Stimulated activated CD8-positive, alpha-beta memory T cell treated with anti-CD3 and anti-CD28 coated beads, Interleukin-2, amount 100 ng/mL, for 1 hour (primary cell): ENCODE results near the gene ZDHHC5.

Experiments
- DNase-seq, 2 donors: peaks; one replicate each; pipeline ENCODE4 v3.0.0-alpha.2; 2020; ENCODE audit warnings: low read depth in 2 of 2

The ZDHHC5 gene

DNA sequence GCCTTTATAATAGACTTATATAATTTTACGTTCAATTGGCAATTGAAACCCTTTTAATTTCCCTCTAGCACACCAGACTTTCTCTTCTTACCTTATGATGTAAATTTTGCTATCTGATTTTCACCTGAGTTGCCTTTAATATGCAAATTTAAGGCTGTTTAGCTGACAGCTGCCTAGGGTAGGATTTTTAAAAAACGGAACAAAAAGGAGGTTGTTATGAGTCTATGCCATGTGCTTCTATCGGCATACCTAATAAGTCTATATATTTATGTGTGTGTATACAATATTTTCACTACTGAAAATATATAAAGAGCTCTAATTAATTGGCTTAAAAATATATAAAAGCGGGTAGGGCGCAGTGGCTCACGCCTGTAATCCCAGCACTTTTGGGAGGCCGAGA, 61.6 kb downstream of the ZDHHC5 start:
- DNase-seq: no peak

- DNase-seq: no peak
Observed at GRCh38 chr11:57732661-57733060, 64.7 kb downstream of the ZDHHC5 start.

- no peak for DNase-seq
Observed at GRCh38 chr11:57735619-57736298, 67.8 kb downstream of the ZDHHC5 start.

DNA sequence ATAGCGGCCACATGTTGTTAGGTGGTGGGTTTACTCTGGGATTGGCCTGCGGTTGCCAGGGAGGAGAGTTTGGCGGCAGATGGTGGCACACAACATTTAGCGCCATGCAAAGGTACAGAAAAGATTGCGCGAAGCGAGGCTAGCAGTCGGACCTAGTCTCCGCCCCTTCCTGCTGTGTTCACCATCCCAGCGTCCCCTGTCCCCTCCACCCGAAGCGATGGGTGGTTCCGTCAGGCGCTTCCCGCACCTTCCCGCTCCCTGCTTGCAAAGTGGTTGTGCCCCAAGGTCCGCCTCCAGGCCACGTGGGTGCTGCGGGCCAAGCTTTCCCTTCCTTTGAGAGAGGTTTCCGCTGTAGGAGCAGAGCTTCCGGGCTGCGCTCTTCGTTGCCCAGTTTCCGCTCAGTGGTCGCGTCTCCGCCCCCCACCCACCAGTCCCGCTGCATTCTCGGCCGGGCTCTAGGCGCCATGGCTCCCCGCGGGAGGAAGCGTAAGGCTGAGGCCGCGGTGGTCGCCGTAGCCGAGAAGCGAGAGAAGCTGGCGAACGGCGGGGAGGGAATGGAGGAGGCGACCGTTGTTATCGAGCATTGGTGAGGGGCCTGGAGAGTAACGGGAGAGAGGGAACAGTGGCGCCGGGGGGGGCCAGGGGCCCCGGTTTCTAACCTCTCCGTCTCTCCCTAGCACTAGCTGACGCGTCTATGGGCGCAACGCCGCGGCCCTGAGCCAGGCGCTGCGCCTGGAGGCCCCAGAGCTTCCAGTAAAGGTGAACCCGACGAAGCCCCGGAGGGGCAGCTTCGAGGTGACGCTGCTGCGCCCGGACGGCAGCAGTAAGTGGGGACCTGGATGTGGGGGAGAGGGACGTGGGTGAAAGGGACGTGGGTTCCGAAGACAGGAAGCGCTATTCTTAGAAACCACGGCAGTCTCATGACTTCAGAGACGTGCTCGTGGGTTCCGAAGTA, 73.5 kb downstream of the ZDHHC5 start, which contains the start of gene SELENOH:
TSS of gene SELENOH (plus strand) at position 360 of the 955 bp plus-strand sequence. CDS start at position 465, 105 bp downstream.
- DNase-seq: peak; percentile 79 to 82

- DNase-seq: no peak
Observed at GRCh38 chr11:57742087-57742452, 74.2 kb downstream of the ZDHHC5 start.

- no peak for DNase-seq
Observed at GRCh38 chr11:57744357-57744756, 76.4 kb downstream of the ZDHHC5 start.

DNA sequence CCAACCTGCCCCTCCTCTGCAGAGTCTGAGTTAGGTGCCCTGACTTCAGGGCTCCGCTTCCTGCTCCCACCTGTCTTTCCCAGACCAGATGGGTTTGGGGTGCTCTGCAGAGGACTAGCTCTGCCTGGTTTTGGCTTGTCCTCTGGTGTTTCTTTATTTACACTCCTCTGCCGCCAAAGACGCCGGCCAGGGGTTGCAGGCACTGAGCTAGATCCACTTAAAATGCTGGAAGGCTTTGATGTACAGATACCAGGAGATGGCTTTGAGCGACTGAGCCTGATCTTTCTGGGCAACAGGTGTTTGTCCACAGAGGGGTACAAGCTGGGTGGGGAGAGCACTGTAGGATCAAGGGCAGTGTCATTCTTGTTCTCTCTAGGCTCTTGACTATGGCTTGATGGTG, 77.3 kb downstream of the ZDHHC5 start:
- no peak for DNase-seq

GRCh38 chr11:57746920-57747319, 79.0 kb downstream of the ZDHHC5 start:
- no peak for DNase-seq
